CD14-positive monocyte (primary cell): Measurements from ENCODE around the gene UTP25. TPM values are rescaled to one million over a fixed set of nuclear protein-coding genes. Genes with fewer than 3 reads are reported as not detected.

ENCODE experiments used
- DNase-seq, 3 donors: peaks; one replicate each; pipeline ENCODE4 v3.0.0-alpha.2; 2011 to 2022
- H2AFZ ChIP-seq: 2 replicates; pipeline ENCODE4 v1.6.0; 2012; ENCODE audit warnings: mild to moderate bottlenecking, low read depth, low read length, inconsistent platforms; ENCODE audit not compliant: insufficient read depth, poor library complexity, severe bottlenecking
- H3K27ac ChIP-seq, 2 donors: 1 replicate in 1 of 2; 2 replicates in 1 of 2; pipeline ENCODE4 v1.5.1; 2012 to 2013; ENCODE audit warnings: low read length in 2 of 2, control low read depth in 1 of 2, inconsistent platforms in 1 of 2, low read depth in 1 of 2, mild to moderate bottlenecking in 1 of 2
- H3K27me3 ChIP-seq, 2 donors: one replicate each; pipeline versions ENCODE4 v1.6.0 to v1.6.1; 2011 to 2013; ENCODE audit warnings: low read length in 2 of 2; ENCODE audit not compliant: control insufficient read depth in 2 of 2, insufficient read depth in 2 of 2
- H3K36me3 ChIP-seq, 2 donors: replicated peaks in 1 of 2; 1 replicate in 1 of 2; 2 replicates in 1 of 2; pipeline versions ENCODE4 v1.5.1 to v1.6.1; 2012 to 2013; ENCODE audit warnings: low read length in 2 of 2, control low read depth in 1 of 2, inconsistent platforms in 1 of 2, mild to moderate bottlenecking in 1 of 2; ENCODE audit not compliant: insufficient read depth in 2 of 2, control insufficient read depth in 1 of 2
- H3K4me1 ChIP-seq, 2 donors: 1 replicate in 1 of 2; 2 replicates in 1 of 2; pipeline versions ENCODE4 v1.5.1 to v1.6.1; 2012 to 2013; ENCODE audit warnings: low read length in 2 of 2, control low read depth in 1 of 2, inconsistent platforms in 1 of 2, mild to moderate bottlenecking in 1 of 2, moderate library complexity in 1 of 2; ENCODE audit not compliant: insufficient read depth in 2 of 2, control insufficient read depth in 1 of 2
- H3K4me2 ChIP-seq: replicated peaks from 2 replicates; pipeline ENCODE3; 2012; ENCODE audit warnings: low read length, moderate library complexity, mild to moderate bottlenecking; ENCODE audit not compliant: poor library complexity, severe bottlenecking; ENCODE audit errors: extremely low read depth
- H3K4me3 ChIP-seq, 3 experiments: fragments of 200-600 bp in 1 of 3; sonication (generic) in 1 of 3; replicated peaks in 1 of 3; 1 replicate in 2 of 3; 2 replicates in 1 of 3; pipeline ENCODE4 v1.5.1; 2011 to 2013; ENCODE audit warnings: low read length in 3 of 3, mild to moderate bottlenecking in 3 of 3, control low read depth in 2 of 3, low read depth in 2 of 3, inconsistent platforms in 1 of 3, moderate library complexity in 1 of 3
- H3K79me2 ChIP-seq: 2 replicates; pipeline ENCODE4 v1.6.0; 2012; ENCODE audit warnings: mild to moderate bottlenecking, control low read depth, inconsistent platforms, low read length, moderate library complexity; ENCODE audit not compliant: insufficient read depth
- H3K9ac ChIP-seq: 2 replicates; pipeline ENCODE4 v1.6.0; 2017; ENCODE audit warnings: low read length, mild to moderate bottlenecking; ENCODE audit not compliant: insufficient read depth, poor library complexity, severe bottlenecking
- H3K9me3 ChIP-seq, 2 donors: replicated peaks in 1 of 2; 1 replicate in 1 of 2; 2 replicates in 1 of 2; pipeline versions ENCODE4 v1.5.1 to v1.6.1; 2012 to 2013; ENCODE audit warnings: low read length in 2 of 2, control low read depth in 1 of 2; ENCODE audit not compliant: control insufficient read depth in 1 of 2, insufficient read depth in 1 of 2
- H4K20me1 ChIP-seq: 2 replicates; pipeline ENCODE4 v1.6.0; 2012; ENCODE audit warnings: mild to moderate bottlenecking, low read length, control low read depth, moderate library complexity; ENCODE audit not compliant: insufficient read depth
- H3K27ac Mint-ChIP-seq, 7 donors: one replicate each; pipeline ENCODE4 v1.8.0; 2020; ENCODE audit warnings: mild to moderate bottlenecking in 7 of 7, mixed read lengths in 7 of 7, moderate library complexity in 6 of 7, inconsistent platforms in 2 of 7
- H3K27me3 Mint-ChIP-seq, 3 donors: one replicate each; pipeline ENCODE4 v1.8.0; 2021 to 2022; ENCODE audit warnings: low read depth in 3 of 3, mild to moderate bottlenecking in 3 of 3, mixed read lengths in 3 of 3, moderate library complexity in 3 of 3, inconsistent platforms in 1 of 3
- H3K36me3 Mint-ChIP-seq, 2 donors: one replicate each; pipeline ENCODE4 v1.8.0; 2020; ENCODE audit warnings: mixed read lengths in 2 of 2, inconsistent platforms in 1 of 2, mild to moderate bottlenecking in 1 of 2
- H3K4me1 Mint-ChIP-seq: one replicate; pipeline ENCODE4 v1.8.0; 2020; ENCODE audit warnings: mild to moderate bottlenecking, mixed read lengths
- H3K4me3 Mint-ChIP-seq, 2 donors: one replicate each; pipeline ENCODE4 v1.8.0; 2020; ENCODE audit warnings: mild to moderate bottlenecking in 2 of 2, mixed read lengths in 2 of 2, moderate library complexity in 1 of 2
- H3K9me3 Mint-ChIP-seq, 7 donors: one replicate each; pipeline ENCODE4 v1.8.0; 2020 to 2022; ENCODE audit warnings: mixed read lengths in 7 of 7, mild to moderate bottlenecking in 6 of 7, moderate library complexity in 6 of 7, inconsistent platforms in 2 of 7
- CTCF ChIP-seq: fragments of 200-600 bp; IDR thresholded peaks from one replicate; pipeline ENCODE4 v1.8.0; 2022; ENCODE audit warnings: antibody characterized with exemption, mild to moderate bottlenecking
- WGBS: methylation state at CpG from one replicate; pipeline ENCODE4 v1.1.5; 2013; ENCODE audit warnings: missing lambda C conversion rate; ENCODE audit not compliant: insufficient coverage; 5-methylcytosine and 5-hydroxymethylcytosine counted together
- intact Hi-C, 2 donors: fragments of 100-400 bp; cut with micrococcal nuclease; formaldehyde crosslinking; loops; one replicate each; pipeline versions ENCODE4 v1.15.0 to v1.15.1; 2023
- polyA plus RNA-seq, 3 donors: library from polyadenylated mRNA; depleted of rRNA in 1 of 3; unstranded in 2 of 3; stranded (reverse) in 1 of 3; fragments of 300-500 nt in 2 of 3; fragments of >200 nt in 1 of 3; fragmentation: Illumina TruSeq in 2 of 3; gene quantifications; 1 replicate in 2 of 3; 2 replicates in 1 of 3; pipeline ENCODE4 v1.2.3, GENCODE V29; 2012 to 2021

The UTP25 gene
- polyA plus RNA-seq, 3 donors: 0.98 to 1.4 (median 1.1) TPM

GRCh38 chr1:209873067-209873799 lies 45.5 kb downstream of the UTP25 start:
- Mint-ChIP-seq H3K4me1 (no peaks in the 10 kb centered on the region), H3K4me3 (no peak overlapping the region), H3K9me3 (peaks cover 0 to 2% (median 0%) of the 10 kb centered on the region in 7 donors), H3K27ac (no peak overlapping the region), H3K36me3 (no peaks in the 10 kb centered on the region), H3K27me3 (peaks cover 2 to 15% (median 5%) of the 10 kb centered on the region in 3 donors)
- Histone ChIP-seq H4K20me1 (no peaks in the 10 kb centered on the region), H3K79me2 (no peaks in the 10 kb centered on the region), H3K4me3 (no peak overlapping the region), H3K4me2 (no peak overlapping the region), H3K27me3 (peaks cover 0 to 3% of the 10 kb centered on the region in 2 donors), H3K36me3 (no peaks in the 10 kb centered on the region), H2AFZ (no peak overlapping the region), H3K9ac (no peak overlapping the region), H3K27ac (no peak overlapping the region), H3K9me3 (no peaks in the 10 kb centered on the region), H3K4me1 (no peaks in the 10 kb centered on the region)
- TF ChIP-seq CTCF: no peak
- intact Hi-C loops: no loop called here
- no CpG with 5 or more reads among the region's 3 CpGs for WGBS
- DNase-seq: no peak

GRCh38 chr1:209875515-209875914 lies 47.7 kb downstream of the UTP25 start:
- WGBS: 95% methylated on average over 3 of the region's 7 CpGs
- no peaks in the 10 kb centered on the region for H3K4me1 Mint-ChIP-seq
- H3K9me3 ChIP-seq: no peaks in the 10 kb centered on the region
- no peak overlapping the region for H3K9ac ChIP-seq
- no peaks in the 10 kb centered on the region for H3K79me2 ChIP-seq
- H3K9me3 Mint-ChIP-seq: peaks cover 0 to 2% (median 0%) of the 10 kb centered on the region in 7 donors
- H4K20me1 ChIP-seq: no peaks in the 10 kb centered on the region
- no peaks in the 10 kb centered on the region for H3K36me3 Mint-ChIP-seq
- intact Hi-C loops: no loop called here
- no peaks in the 10 kb centered on the region for H3K4me1 ChIP-seq
- no peak overlapping the region for H2AFZ ChIP-seq
- no peak overlapping the region for H3K27ac Mint-ChIP-seq
- H3K27me3 Mint-ChIP-seq: peaks cover 2 to 8% (median 3%) of the 10 kb centered on the region in 3 donors
- no peak overlapping the region for H3K27ac ChIP-seq
- no peak overlapping the region for H3K4me2 ChIP-seq
- no peak overlapping the region for H3K4me3 Mint-ChIP-seq
- peaks cover 0 to 3% of the 10 kb centered on the region in 2 donors for H3K27me3 ChIP-seq
- DNase-seq: no peak
- H3K36me3 ChIP-seq: no peaks in the 10 kb centered on the region
- H3K4me3 ChIP-seq: no peak overlapping the region
- TF ChIP-seq CTCF: no peak
